GM12891 (cell line): Measurements from ENCODE around the gene PRKCA.

Experiments used
- POLR2AphosphoS5 ChIP-seq: IDR thresholded peaks from 2 replicates; pipeline ENCODE4 v1.6.1; 2011; ENCODE audit warnings: low read depth, low read length, control low read depth
- TAF1 ChIP-seq: IDR thresholded peaks from 2 replicates; pipeline ENCODE4 v1.6.1; 2011; ENCODE audit warnings: low read depth, low read length, control low read depth

- TF ChIP-seq TAF1 = no peak
- no peak for TF ChIP-seq POLR2AphosphoS5
These were observed 163.8 kb downstream of the PRKCA start for GRCh38 chr17:66466106-66466820.
